Smooth muscle cell (in vitro differentiated cells): ENCODE data around the gene ALDH1B1. TPM values are rescaled to one million over a fixed set of nuclear protein-coding genes. Genes with fewer than 3 reads are reported as not detected.

ENCODE experiments used
- DNase-seq: peaks from one replicate; lab custom pipeline; 2025; ENCODE audit not compliant: unreplicated experiment; lab: John Stamatoyannopoulos, UW
- H2AFZ ChIP-seq: fragments of 200-600 bp; sonication (generic); 2 replicates; pipeline ENCODE4 v1.6.0; 2016; ENCODE audit warnings: antibody characterized with exemption, low read depth, mild to moderate bottlenecking
- H3F3A ChIP-seq: fragments of 200-600 bp; sonication (generic); 2 replicates; pipeline ENCODE4 v1.6.0; 2017; ENCODE audit warnings: antibody characterized with exemption, low read depth
- H3K27ac ChIP-seq: fragments of 200-600 bp; sonication (generic); 2 replicates; pipeline ENCODE4 v1.5.1; 2016; ENCODE audit warnings: low read depth, mild to moderate bottlenecking
- H3K27me3 ChIP-seq: fragments of 200-600 bp; sonication (generic); 2 replicates; pipeline ENCODE4 v1.6.1; 2016; ENCODE audit warnings: low read depth, mild to moderate bottlenecking
- H3K36me3 ChIP-seq: fragments of 200-600 bp; sonication (generic); 2 replicates; pipeline ENCODE4 v1.5.1; 2016; ENCODE audit warnings: low read depth
- H3K4me1 ChIP-seq: fragments of 200-600 bp; sonication (generic); 2 replicates; pipeline ENCODE4 v1.5.1; 2016; ENCODE audit warnings: low read depth
- H3K4me2 ChIP-seq: fragments of 200-600 bp; sonication (generic); 2 replicates; pipeline ENCODE4 v1.6.0; 2016; ENCODE audit warnings: mild to moderate bottlenecking
- H3K4me3 ChIP-seq: fragments of 200-600 bp; sonication (generic); 2 replicates; pipeline ENCODE4 v1.5.1; 2016; ENCODE audit warnings: mild to moderate bottlenecking
- H3K79me2 ChIP-seq: fragments of 200-600 bp; sonication (generic); 2 replicates; pipeline ENCODE4 v1.6.0; 2016; ENCODE audit warnings: low read depth, mild to moderate bottlenecking
- H3K9ac ChIP-seq: fragments of 200-600 bp; sonication (generic); 2 replicates; pipeline ENCODE4 v1.6.0; 2016; ENCODE audit warnings: low read depth
- H3K9me3 ChIP-seq: fragments of 200-600 bp; sonication (generic); replicated peaks from 2 replicates; pipeline ENCODE4 v1.5.1; 2016; ENCODE audit warnings: low read depth
- H4K20me1 ChIP-seq: fragments of 200-600 bp; sonication (generic); 2 replicates; pipeline ENCODE4 v1.6.0; 2016; ENCODE audit warnings: low read depth
- CTCF ChIP-seq: fragments of 200-600 bp; sonication (generic); IDR thresholded peaks from 2 replicates; pipeline ENCODE4 v1.5.1; 2017; ENCODE audit warnings: borderline replicate concordance, mild to moderate bottlenecking, antibody characterized with exemption; ENCODE audit not compliant: insufficient read depth, poor library complexity, severe bottlenecking
- WGBS: methylation state at CpG from one replicate; pipeline ENCODE4 v1.1.7; 2016; ENCODE audit warnings: low lambda C conversion rate; 5-methylcytosine and 5-hydroxymethylcytosine counted together
- polyA plus RNA-seq: library from polyadenylated mRNA; unstranded; fragments of >200 nt; fragmentation: Nextera tagmentation; extraction: Ambion mirVana; gene quantifications from 2 replicates; pipeline ENCODE4 v1.2.1, GENCODE V29; 2016
- total RNA-seq: library from RNA; depleted of rRNA; stranded (reverse); fragments of >200 nt; gene quantifications from 2 replicates; pipeline ENCODE4 v1.2.3, GENCODE V29; 2014

The ALDH1B1 gene
- total and polyA plus RNA-seq, 2 experiments from 2014 or later: 25.3 to 31.9 TPM

- H3K4me1 ChIP-seq: no peaks in the 10 kb centered on the region
- H3K4me3 ChIP-seq: no peak overlapping the region
- no peak for DNase-seq
- H2AFZ ChIP-seq: no peak overlapping the region
- WGBS: 75% methylated on average over 3 of the region's 3 CpGs
- TF ChIP-seq CTCF: no peak
- H4K20me1 ChIP-seq: no peaks in the 10 kb centered on the region
- no peaks in the 10 kb centered on the region for H3K9me3 ChIP-seq
- no peak overlapping the region for H3K4me2 ChIP-seq
- no peaks in the 10 kb centered on the region for H3K79me2 ChIP-seq
- no peaks in the 10 kb centered on the region for H3F3A ChIP-seq
- H3K36me3 ChIP-seq: no peaks in the 10 kb centered on the region
- H3K9ac ChIP-seq: no peak overlapping the region
- no peak overlapping the region for H3K27ac ChIP-seq
- H3K27me3 ChIP-seq: peaks cover 7% of the 10 kb centered on the region
Observed at GRCh38 chr9:38373679-38374078, 18.8 kb upstream of the ALDH1B1 start.

DNA sequence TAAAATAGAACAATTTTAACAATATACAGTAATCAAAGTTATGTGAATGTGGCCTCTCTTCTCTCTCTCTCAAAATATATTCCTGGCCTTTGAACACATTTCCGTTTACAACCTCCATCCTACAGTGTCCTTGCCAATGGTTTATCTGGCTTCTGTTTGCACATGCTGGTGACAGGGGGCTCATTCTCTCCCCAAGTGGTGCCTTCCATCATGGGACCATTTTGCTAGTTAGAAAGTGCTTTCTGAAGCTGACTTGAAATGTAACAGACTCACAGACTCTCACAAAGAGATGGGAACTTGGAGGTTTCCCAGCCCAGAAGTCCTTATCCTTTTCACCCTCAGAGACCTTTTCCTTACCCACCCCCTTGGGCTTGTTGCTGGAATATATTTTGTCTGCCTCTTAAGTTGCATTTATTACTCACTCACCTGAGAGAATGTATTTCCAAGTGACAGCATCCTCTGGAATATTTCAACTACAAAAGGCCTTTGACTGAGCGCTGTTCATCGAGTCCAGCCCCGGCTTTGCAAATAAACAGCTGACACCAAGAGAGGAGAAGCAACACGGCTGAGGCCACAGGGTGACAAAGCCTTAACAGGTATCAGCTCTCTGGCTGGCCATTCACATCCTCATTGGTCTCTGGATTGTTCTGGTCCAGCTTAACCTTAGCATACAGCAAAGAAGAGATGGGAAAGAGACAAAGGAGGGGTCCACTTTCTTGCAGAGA lies 17.5 kb upstream of the ALDH1B1 start:
- Histone ChIP-seq H3K36me3 (no peaks in the 10 kb centered on the region), H3K4me2 (no peak overlapping the region), H3K27ac (no peak overlapping the region), H3K9me3 (no peaks in the 10 kb centered on the region), H3K27me3 (peaks cover 7% of the 10 kb centered on the region), H3K4me3 (no peak overlapping the region), H3K9ac (no peak overlapping the region), H4K20me1 (no peaks in the 10 kb centered on the region), H3K79me2 (no peaks in the 10 kb centered on the region), H3F3A (no peaks in the 10 kb centered on the region), H2AFZ (no peak overlapping the region), H3K4me1 (no peaks in the 10 kb centered on the region)
- no peak for DNase-seq
- no peak for TF ChIP-seq CTCF
- WGBS: 82% methylated on average over 5 of the region's 5 CpGs

DNA sequence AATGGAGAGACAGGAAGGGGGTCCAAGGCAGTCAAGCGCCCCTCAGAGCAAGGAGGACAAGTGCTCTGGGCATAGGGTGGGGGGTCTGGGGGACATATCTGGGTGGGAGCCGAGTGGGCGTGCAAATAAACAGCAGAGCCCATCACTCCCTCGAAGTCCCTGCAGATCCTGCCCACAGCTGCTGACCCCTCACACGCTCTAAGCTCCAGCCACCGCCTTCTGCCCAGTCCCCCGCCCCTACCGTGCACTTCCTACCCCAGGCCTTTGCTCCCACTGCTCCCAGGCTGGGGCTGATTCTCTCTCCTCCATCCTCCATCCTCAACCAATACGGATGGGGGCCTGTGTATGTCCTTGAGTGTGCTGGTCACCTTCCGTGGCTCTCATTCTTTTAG lies 16.9 kb upstream of the ALDH1B1 start:
- Histone ChIP-seq H3K4me1 (no peaks in the 10 kb centered on the region), H4K20me1 (no peaks in the 10 kb centered on the region), H3K4me2 (no peak overlapping the region), H3K27me3 (peaks cover 7% of the 10 kb centered on the region), H3K79me2 (no peaks in the 10 kb centered on the region), H3K4me3 (no peak overlapping the region), H3K9ac (no peak overlapping the region), H3K36me3 (no peaks in the 10 kb centered on the region), H3K27ac (no peak overlapping the region), H2AFZ (no peak overlapping the region), H3F3A (no peaks in the 10 kb centered on the region), H3K9me3 (no peaks in the 10 kb centered on the region)
- no peak for TF ChIP-seq CTCF
- 85% methylated on average over 10 of the region's 10 CpGs for WGBS
- no peak for DNase-seq
